HUES64 (cell line): ENCODE results near the gene PUS3.

Experiments
- H3K27ac ChIP-seq: 2 replicates; pipeline ENCODE4 v1.7.0; 2013; ENCODE audit warnings: low read depth, low read length, inconsistent platforms
- H3K27me3 ChIP-seq: 2 replicates; pipeline ENCODE4 v1.6.1; 2013; ENCODE audit warnings: mild to moderate bottlenecking, low read length; ENCODE audit not compliant: insufficient read depth
- H3K36me3 ChIP-seq: 2 replicates; pipeline ENCODE4 v1.6.1; 2013; ENCODE audit warnings: mild to moderate bottlenecking, low read length; ENCODE audit not compliant: insufficient read depth
- H3K4me1 ChIP-seq: 2 replicates; pipeline ENCODE4 v1.6.1; 2013; ENCODE audit warnings: mild to moderate bottlenecking, low read length, moderate library complexity; ENCODE audit not compliant: insufficient read depth
- H3K4me3 ChIP-seq: 2 replicates; pipeline ENCODE4 v1.5.1; 2013; ENCODE audit warnings: mild to moderate bottlenecking, low read length, moderate library complexity
- H3K9ac ChIP-seq: 2 replicates; pipeline ENCODE4 v1.6.1; 2013; ENCODE audit warnings: mild to moderate bottlenecking, low read depth, low read length
- H3K9me3 ChIP-seq: 2 replicates; pipeline ENCODE4 v1.6.1; 2013; ENCODE audit warnings: low read depth, low read length; ENCODE audit not compliant: insufficient read depth
- WGBS: fragments of 150-250, 120-280 bp; methylation state at CpG from one replicate; pipeline ENCODE4 v1.1.7; 2013; ENCODE audit warnings: missing lambda C conversion rate; 5-methylcytosine and 5-hydroxymethylcytosine counted together

Gene PUS3

DNA sequence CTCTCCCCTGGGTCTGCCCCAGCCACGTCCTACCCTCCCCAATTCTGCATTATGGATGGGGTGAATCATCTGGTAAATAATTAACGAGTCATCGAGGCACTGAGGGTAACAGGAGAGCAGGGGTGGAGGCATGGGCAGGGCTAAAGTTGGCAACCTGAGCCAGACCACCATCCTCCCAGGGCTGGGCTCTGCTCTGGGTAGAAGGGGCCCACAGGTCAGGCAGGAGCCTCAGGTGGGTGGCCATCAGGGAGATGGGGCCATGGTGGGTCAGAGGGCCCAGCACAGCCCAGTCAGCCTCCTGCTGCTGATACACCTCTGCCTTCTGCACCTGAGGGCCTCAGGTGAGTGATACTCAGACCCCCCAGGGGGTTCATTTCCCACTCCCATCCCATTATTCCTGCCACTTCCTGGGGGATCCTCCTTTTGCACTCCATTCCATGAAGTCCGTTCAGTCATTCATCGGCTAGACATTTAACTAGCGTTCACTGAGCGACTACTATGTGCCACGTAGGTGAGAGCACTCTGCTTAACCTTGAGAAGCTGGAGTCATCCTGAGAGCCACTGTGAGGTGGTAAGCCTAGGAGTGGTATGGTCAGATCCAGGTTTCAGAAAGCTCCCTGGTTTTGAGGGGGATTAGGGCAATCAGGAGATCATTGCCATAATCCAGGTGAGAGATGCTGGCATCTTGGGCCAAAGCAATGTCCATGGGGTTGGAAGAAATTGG, 43.0 kb upstream of the PUS3 start, which contains the start of gene VSIG10L2:
VSIG10L2 (plus strand) TSS at position 248 of the 724 bp plus-strand sequence; CDS start at position 260, 12 bp downstream.
- Histone ChIP-seq H3K4me1 (peaks cover 7% of the 10 kb centered on the region; the same call in 1 of the 2 replicates), H3K27me3 (no peaks in the 10 kb centered on the region), H3K9ac (no peak within 1 kb of the TSS), H3K27ac (no peak within 1 kb of the TSS), H3K36me3 (no peaks in the 10 kb centered on the region), H3K9me3 (no peaks in the 10 kb centered on the region), H3K4me3 (no peak within 1 kb of the TSS)
- WGBS, result 89% methylated on average over 8 of the region's 8 CpGs

DNA sequence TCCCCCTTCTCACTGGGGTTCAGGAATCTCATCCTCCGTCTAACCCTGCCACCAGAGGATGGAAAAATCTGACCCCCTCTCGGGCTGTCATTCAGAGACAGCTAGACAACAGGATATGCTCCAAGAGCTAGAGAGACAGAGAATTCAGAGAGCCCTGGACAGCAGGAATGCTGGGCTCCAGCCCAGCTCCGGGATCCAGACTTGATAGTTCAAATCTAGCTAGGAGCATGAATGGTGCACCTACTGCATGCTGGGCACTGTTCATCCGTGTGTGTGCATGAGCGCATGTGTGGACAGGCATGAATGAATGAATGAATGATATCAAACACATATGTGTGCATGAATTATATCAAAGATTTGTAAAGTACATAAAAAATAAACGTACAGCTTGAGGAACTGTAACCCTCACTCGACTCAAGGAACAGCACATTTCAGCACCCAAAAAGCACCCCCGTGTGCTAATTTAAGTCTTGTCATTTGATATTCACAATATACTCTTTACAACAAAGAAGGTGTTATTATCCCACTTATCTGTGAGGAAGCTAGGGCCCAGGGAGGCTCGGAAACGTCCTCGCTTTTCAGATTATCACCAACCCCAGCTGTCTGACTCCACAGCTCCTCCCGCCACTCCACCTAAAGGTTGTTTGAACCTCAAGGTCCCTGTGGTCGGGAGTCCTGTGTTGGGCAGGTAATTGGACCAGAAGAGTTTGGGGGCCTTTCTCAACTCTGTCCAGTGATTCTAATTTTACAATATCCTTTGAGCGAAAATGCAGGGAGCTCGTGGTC, 42.2 kb upstream of the PUS3 start:
- Histone ChIP-seq H3K4me1 (peaks cover 7% of the 10 kb centered on the region; the same call in 1 of the 2 replicates), H3K9me3 (no peaks in the 10 kb centered on the region), H3K36me3 (no peaks in the 10 kb centered on the region), H3K9ac (no peak overlapping the region), H3K4me3 (no peak overlapping the region), H3K27me3 (no peaks in the 10 kb centered on the region), H3K27ac (no peak overlapping the region)
- WGBS, result 84% methylated on average over 15 of the region's 15 CpGs

DNA sequence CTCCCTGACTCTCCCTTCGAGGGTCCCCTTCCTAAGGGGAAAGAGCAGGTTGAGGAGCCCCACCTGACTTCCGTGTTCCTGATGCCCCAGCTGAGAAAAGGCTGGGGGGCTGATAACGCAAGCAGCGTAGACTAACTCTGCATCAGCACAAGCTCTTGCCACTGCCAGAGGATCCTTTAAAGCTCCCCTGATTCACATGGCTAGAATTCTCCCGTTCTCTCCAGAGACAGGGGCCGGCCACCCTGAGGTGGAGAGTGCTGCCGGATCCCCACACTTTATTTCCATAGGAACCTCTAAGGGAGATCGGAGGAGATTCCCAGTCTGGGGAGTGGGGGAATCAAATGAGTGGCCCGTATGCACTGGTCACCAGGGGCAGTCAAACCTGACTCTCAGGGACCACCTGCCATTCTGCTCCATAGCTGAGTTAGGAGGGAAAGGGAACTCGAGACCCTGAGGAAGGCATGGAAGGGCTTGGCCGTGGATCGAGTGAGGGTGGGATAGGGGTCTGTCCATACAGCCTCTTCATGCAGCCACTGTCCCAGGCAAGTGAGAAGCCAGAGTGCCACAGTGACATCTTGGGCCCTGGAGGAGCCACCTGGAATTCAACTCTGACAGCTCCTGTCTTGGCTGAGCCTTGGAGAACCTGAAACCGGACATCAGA, 41.5 kb upstream of the PUS3 start:
- H3K4me3 ChIP-seq, result no peak overlapping the region
- WGBS, result 78% methylated on average over 13 of the region's 13 CpGs
- H3K4me1 ChIP-seq, result peaks cover 7% of the 10 kb centered on the region; the same call in 1 of the 2 replicates
- H3K27me3 ChIP-seq, result no peaks in the 10 kb centered on the region
- H3K27ac ChIP-seq, result no peak overlapping the region
- H3K9me3 ChIP-seq, result no peaks in the 10 kb centered on the region
- H3K36me3 ChIP-seq, result no peaks in the 10 kb centered on the region
- no peak overlapping the region for H3K9ac ChIP-seq

DNA sequence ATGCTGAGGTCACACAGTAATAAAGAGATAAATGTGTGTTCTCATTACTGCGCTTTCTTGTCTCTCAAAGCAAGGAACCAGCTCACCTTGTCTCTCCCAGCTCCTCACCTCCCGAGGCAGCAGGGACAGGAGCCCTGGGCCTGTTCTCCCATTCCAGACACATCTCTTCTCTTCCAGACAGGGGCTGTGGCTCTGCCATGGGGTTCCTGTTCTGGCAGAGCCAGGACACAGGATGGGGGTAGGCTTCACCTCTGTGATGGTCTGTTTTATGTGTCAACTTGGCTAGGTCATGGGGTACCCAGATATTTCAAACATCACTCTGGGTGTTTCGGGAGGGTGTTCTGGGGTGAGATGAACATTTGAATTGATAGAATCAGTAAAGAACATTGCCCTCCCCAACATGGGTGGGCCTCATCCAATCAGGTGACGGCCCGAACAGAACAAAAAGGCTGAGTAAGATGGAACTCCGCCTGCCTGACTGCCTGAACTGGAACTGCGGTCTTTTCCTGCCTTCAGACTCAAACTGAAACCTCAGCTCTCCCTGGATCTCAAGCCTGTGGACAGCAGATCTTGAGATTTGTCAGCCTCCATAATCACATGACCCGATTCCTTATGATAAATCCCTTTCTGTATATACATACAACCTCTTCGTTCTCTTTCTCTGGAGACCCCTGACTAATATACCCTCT, 40.8 kb upstream of the PUS3 start:
- Histone ChIP-seq H3K4me1 (peaks cover 7% of the 10 kb centered on the region; the same call in 1 of the 2 replicates), H3K9me3 (no peaks in the 10 kb centered on the region), H3K4me3 (no peak overlapping the region), H3K9ac (no peak overlapping the region), H3K27ac (no peak overlapping the region), H3K27me3 (no peaks in the 10 kb centered on the region), H3K36me3 (no peaks in the 10 kb centered on the region)
- WGBS, result 86% methylated on average over 9 of the region's 9 CpGs

DNA sequence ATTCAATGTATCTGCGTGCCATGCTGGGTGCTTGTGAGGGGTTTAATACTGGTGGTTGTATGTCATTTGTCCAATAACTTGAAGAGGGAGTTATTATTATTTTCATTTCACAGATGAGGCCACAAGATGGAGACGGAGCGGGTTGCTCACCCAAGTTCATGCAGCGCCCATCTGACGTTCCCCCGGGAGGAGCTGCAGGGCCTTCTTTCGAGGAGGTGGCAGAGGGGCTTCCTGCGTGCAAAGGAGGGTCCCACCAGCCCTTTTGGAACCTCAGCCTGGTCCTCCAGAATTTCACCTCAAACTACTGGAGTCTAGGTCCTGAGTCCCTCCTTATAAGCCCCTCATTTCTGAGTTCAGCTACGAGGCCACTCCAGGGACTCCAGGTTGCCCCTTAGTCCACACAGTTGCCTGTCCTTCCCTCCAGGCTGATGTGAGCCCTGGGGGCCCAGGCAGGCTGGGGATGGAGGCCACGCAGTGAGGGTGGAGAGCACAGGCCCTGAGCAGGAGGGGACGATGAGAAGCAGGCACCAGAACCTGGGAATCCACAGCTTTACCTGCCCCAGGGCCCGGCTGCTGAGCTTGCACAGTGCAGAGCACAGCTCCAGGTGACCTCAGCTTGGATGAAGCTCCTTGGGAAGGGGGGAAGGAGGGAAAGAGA, 39.9 kb upstream of the PUS3 start:
- 92% methylated on average over 12 of the region's 12 CpGs for WGBS
- Histone ChIP-seq H3K4me3 (no peak overlapping the region), H3K27me3 (no peaks in the 10 kb centered on the region), H3K27ac (no peak overlapping the region), H3K36me3 (no peaks in the 10 kb centered on the region), H3K9ac (no peak overlapping the region), H3K9me3 (no peaks in the 10 kb centered on the region), H3K4me1 (peaks cover 7% of the 10 kb centered on the region; the same call in 1 of the 2 replicates)

DNA sequence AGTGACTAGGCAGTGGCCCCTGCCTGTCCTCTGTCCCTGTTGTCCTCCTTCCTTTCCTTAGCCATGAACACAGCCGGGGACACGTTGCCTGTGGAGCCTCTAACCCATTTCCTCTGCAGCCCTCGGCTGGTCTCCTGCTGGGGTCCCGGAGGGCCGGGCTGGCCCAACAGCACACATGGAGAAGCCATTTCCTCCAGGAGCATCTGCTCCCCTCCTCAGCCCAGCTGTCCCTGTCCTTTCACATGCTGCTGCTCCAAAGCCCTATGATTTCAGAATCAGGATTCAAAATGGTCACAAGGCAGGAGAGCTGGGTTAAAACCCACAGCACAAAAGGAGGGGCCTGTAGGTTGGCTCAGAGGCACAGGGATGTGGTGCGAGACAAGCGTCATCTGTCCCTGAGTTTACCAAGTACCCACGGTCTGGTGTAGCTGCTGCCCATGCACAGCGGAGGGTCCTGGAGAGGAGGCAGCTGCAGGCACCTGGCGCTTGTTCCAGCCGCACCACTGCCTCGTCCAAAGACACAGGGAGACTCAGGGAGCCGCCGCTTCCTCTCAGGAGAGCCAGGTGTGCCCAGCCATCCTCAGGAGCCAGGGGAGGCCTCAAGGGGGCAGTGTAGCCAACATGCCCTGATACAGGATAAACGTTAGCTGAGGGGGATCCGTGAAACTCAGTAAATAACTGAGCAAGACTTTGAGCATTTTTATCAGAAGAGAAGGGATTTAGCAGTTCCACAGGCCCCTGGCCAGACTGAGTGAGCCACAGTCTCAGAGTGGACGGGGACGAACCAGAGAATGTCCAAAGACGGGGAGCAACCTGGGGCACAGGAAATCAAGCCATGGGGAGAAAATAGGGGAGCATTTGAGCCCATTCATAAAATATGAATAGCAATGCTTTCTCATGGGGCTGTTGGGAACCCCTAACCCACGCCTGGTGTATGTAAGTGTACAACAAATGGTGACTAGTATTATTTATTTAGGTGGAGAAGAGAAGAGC, 38.9 kb upstream of the PUS3 start:
- Histone ChIP-seq H3K9ac (no peak overlapping the region), H3K36me3 (no peaks in the 10 kb centered on the region), H3K9me3 (no peaks in the 10 kb centered on the region), H3K27ac (no peak overlapping the region), H3K27me3 (no peaks in the 10 kb centered on the region), H3K4me3 (no peak overlapping the region), H3K4me1 (peaks cover 7% of the 10 kb centered on the region; the same call in 1 of the 2 replicates)
- WGBS, result 38% methylated on average over 20 of the region's 20 CpGs

DNA sequence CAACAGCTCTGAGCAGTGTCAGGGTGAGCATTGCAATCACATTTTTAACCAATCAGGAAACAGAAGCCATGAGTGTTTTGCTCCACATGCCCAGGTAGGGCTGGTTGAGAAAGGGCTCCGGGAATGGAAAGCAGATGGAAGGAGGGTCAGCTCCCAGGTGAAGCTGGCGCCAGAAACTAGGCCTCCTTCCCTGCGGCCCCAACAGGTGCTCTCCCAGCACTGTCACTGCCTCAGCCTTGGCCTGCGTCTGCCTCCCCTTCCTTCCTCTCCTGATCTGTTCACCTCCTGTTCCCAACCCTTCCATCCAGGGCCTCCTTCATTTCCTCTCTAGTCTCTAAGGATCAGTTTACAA, 38.2 kb upstream of the PUS3 start:
- no peak overlapping the region for H3K27ac ChIP-seq
- 89% methylated on average over 4 of the region's 4 CpGs for WGBS
- H3K27me3 ChIP-seq, result no peaks in the 10 kb centered on the region
- H3K9me3 ChIP-seq, result no peaks in the 10 kb centered on the region
- H3K9ac ChIP-seq, result no peak overlapping the region
- H3K4me3 ChIP-seq, result no peak overlapping the region
- no peaks in the 10 kb centered on the region for H3K36me3 ChIP-seq
- H3K4me1 ChIP-seq, result peaks cover 7% of the 10 kb centered on the region; the same call in 1 of the 2 replicates

DNA sequence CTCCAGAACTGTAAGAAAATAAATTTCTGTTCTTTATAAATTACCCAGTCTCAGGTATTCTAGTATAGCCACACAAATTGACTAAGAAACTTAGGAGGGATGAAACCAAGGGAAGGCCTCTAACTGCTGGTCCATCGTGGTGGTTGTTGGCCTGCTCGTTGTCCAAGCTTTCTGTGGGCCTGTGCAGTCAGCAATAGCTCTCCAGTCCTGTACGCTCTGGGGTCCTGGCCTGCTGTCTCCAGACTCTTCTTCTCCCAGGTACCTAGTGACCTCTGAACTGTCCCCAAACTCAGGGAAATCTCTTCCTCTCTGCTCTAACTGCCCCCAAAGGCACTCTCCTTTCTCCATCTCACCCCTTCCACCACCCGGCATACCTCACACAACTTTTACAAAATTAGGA, 37.1 kb upstream of the PUS3 start:
- Histone ChIP-seq H3K27ac (no peak overlapping the region), H3K36me3 (no peaks in the 10 kb centered on the region), H3K9me3 (no peaks in the 10 kb centered on the region), H3K4me1 (peaks cover 7% of the 10 kb centered on the region; the same call in 1 of the 2 replicates), H3K4me3 (no peak overlapping the region), H3K27me3 (no peaks in the 10 kb centered on the region), H3K9ac (no peak overlapping the region)
- WGBS, result 96% methylated on average over 4 of the region's 4 CpGs

DNA sequence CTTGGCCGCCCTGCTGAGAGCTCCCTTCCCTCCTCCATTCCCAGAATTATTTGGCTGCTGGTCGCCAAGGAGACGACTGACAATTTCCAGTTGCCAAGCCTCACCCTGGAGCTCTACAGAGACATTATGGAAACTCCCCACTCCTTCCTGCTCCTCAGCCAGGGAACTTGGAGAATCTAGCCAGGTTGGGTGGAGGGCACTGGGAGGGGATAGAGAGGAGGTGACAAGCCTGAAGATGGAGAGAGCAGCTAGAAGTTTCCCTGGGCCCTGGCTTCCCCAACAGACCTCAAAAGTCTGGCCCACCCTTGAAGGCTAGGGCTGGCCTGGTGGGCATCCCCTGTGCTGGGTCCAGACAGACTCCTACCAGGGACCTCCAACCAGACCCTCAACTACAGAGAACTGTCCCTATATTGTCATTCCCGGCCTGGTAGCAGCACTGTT, 36.1 kb upstream of the PUS3 start:
- H3K9me3 ChIP-seq, result no peaks in the 10 kb centered on the region
- 61% methylated on average over 4 of the region's 4 CpGs for whole genome bisulfite sequencing
- no peak overlapping the region for H3K4me3 ChIP-seq
- no peaks in the 10 kb centered on the region for H3K36me3 ChIP-seq
- no peak overlapping the region for H3K27ac ChIP-seq
- peaks cover 8% of the 10 kb centered on the region; the same call in 1 of the 2 replicates for H3K4me1 ChIP-seq
- no peaks in the 10 kb centered on the region for H3K27me3 ChIP-seq
- no peak overlapping the region for H3K9ac ChIP-seq
